Activated CD4-positive, alpha-beta memory T cell treated with anti-CD3 and anti-CD28 coated beads for 36 hours (primary cell): Measurements from ENCODE around the gene ODAD4. TPM values are rescaled to one million over a fixed set of nuclear protein-coding genes. Genes with fewer than 3 reads are reported as not detected.

Source experiments
- CTCF ChIA-PET: fragments of 350-600 bp; sonication (Branson Sonifier 250); formaldehyde crosslinking; loops from one replicate; lab custom pipeline; 2021; ENCODE audit warnings: antibody characterized with exemption, inconsistent platforms; lab: Charles Lee
- POLR2A ChIA-PET: fragments of 350-600 bp; sonication (Branson Sonifier 250); formaldehyde crosslinking; loops from one replicate; lab custom pipeline; 2021; ENCODE audit warnings: antibody characterized with exemption; lab: Charles Lee
- DNase-seq: peaks from one replicate; pipeline ENCODE4 v3.0.0-alpha.2; 2020
- H3K27ac Mint-ChIP-seq: one replicate; pipeline ENCODE4 v1.8.0; 2021; ENCODE audit warnings: mixed read lengths
- H3K27me3 Mint-ChIP-seq: one replicate; pipeline ENCODE4 v1.8.0; 2021; ENCODE audit warnings: mixed read lengths
- H3K36me3 Mint-ChIP-seq: one replicate; pipeline ENCODE4 v1.8.0; 2021; ENCODE audit warnings: mixed read lengths
- H3K4me1 Mint-ChIP-seq: one replicate; pipeline ENCODE4 v1.8.0; 2021; ENCODE audit warnings: low read depth, mixed read lengths
- H3K4me3 Mint-ChIP-seq: one replicate; pipeline ENCODE4 v1.8.0; 2021; ENCODE audit warnings: mild to moderate bottlenecking, mixed read lengths
- H3K9me3 Mint-ChIP-seq: one replicate; pipeline ENCODE4 v1.8.0; 2021; ENCODE audit warnings: mixed read lengths
- intact Hi-C: fragments of 100-400 bp; cut with micrococcal nuclease; formaldehyde crosslinking; loops from one replicate; pipeline ENCODE4 v1.15.1; 2023
- total RNA-seq, 2 experiments: library from RNA; stranded (reverse); gene quantifications; one replicate each; pipeline ENCODE4 v1.2.3, GENCODE V29; 2021

The ODAD4 gene
- total RNA-seq, 2 experiments from 2014 or later: 0.77 to 1.4 TPM

DNA sequence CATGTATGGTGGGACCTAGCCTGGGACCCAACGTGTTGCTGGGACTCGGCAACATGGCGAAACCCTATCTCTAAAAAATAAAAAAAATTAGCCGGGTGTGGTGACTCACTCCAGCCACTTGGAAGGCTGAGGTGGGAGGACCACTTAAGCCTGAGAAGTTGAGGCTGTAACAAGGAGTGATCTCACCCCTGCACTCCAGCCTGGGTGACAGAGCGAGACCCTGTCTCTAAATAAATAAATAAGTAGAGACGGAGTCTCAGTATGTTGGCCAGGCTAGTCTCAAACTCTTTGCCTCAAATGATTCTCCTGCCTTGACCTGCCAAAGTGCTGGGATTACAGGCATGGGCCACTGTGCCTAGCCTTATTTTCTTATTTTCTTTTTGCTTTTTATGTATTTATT, 26.1 kb downstream of the ODAD4 start:
- Mint-ChIP-seq H3K27ac (no peak overlapping the region), H3K27me3 (no peaks in the 10 kb centered on the region), H3K4me3 (no peak overlapping the region), H3K9me3 (no peaks in the 10 kb centered on the region), H3K4me1 (no peaks in the 10 kb centered on the region), H3K36me3 (no peaks in the 10 kb centered on the region)
- intact Hi-C loops: no loop called here
- no peak for DNase-seq
- ChIA-PET POLR2A (no interaction called here), CTCF (no interaction called here)

- Mint-ChIP-seq H3K36me3 (no peaks in the 10 kb centered on the region), H3K27me3 (no peaks in the 10 kb centered on the region), H3K4me1 (no peaks in the 10 kb centered on the region), H3K4me3 (no peak overlapping the region), H3K27ac (no peak overlapping the region), H3K9me3 (no peaks in the 10 kb centered on the region)
- POLR2A ChIA-PET: no interaction called here
- CTCF ChIA-PET: no interaction called here
- intact Hi-C loops: no loop called here
- DNase-seq: no peak
Observed at GRCh38 chr17:41957031-41957868, 26.8 kb downstream of the ODAD4 start.

DNA sequence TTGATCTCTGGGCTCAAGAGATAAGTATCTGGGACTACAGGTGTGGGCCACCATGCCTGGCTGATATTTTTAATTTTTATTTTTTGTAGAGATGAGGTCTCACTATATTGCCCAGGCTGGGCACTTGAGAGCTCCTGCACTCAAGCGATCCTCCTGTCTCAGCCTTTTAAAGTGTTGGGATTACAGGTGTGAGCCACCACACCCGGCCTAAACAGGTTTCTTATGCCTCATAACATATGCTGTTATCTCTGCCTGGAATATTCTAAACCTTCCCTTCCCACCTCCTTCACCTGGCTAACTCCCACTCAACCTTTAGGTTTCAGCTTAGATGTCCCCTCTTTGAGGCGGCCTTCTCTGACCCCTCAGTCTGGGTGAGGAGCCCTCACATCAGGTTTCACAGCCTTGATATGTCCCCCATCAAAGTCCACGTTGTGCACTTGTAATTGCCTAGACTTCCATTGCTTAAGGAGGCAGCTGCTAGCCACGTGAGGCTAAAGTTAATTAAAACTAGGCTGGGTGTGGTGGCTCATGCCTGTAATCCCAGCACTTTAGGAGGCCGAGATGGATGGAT, 27.5 kb downstream of the ODAD4 start:
- no peaks in the 10 kb centered on the region for H3K9me3 Mint-ChIP-seq
- CTCF ChIA-PET: interaction anchor here (0.7 kb wide), 1 partner anchor 111 kb away, joined by 3 read pairs; no protein-coding TSS in a partner anchor
- no peaks in the 10 kb centered on the region for H3K36me3 Mint-ChIP-seq
- no peak overlapping the region for H3K27ac Mint-ChIP-seq
- no peak overlapping the region for H3K4me3 Mint-ChIP-seq
- H3K4me1 Mint-ChIP-seq: no peaks in the 10 kb centered on the region
- no peak for DNase-seq
- POLR2A ChIA-PET: no interaction called here
- intact Hi-C loops: no loop called here
- no peaks in the 10 kb centered on the region for H3K27me3 Mint-ChIP-seq

DNA sequence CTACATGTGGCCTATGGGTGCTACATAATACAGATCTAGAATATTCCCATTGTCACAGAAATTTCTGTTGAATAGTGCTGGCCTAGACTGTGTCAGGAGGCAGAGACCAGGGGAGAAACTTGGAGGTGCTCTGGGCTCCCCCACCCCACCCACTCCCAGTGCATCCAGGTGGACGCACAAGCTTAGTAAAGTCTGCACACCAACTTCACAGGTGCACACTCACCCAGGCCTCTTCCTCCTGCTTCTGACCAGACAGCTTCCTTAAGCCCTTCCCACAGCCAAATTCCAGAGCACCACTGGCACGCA, 28.6 kb downstream of the ODAD4 start:
- no peak overlapping the region for H3K4me3 Mint-ChIP-seq
- DNase-seq: no peak
- H3K27ac Mint-ChIP-seq: no peak overlapping the region
- no peaks in the 10 kb centered on the region for H3K27me3 Mint-ChIP-seq
- ChIA-PET POLR2A (interaction anchor here (1.5 kb wide), 1 partner anchor 148 kb away, joined by 3 read pairs; the partner anchor contains the start of gene P3H4), CTCF (interaction anchor here (1.2 kb wide), 1 partner anchor 107 kb away, joined by 3 read pairs; no protein-coding TSS in a partner anchor)
- intact Hi-C loops: no loop called here
- H3K36me3 Mint-ChIP-seq: no peaks in the 10 kb centered on the region
- no peaks in the 10 kb centered on the region for H3K4me1 Mint-ChIP-seq
- no peaks in the 10 kb centered on the region for H3K9me3 Mint-ChIP-seq

DNA sequence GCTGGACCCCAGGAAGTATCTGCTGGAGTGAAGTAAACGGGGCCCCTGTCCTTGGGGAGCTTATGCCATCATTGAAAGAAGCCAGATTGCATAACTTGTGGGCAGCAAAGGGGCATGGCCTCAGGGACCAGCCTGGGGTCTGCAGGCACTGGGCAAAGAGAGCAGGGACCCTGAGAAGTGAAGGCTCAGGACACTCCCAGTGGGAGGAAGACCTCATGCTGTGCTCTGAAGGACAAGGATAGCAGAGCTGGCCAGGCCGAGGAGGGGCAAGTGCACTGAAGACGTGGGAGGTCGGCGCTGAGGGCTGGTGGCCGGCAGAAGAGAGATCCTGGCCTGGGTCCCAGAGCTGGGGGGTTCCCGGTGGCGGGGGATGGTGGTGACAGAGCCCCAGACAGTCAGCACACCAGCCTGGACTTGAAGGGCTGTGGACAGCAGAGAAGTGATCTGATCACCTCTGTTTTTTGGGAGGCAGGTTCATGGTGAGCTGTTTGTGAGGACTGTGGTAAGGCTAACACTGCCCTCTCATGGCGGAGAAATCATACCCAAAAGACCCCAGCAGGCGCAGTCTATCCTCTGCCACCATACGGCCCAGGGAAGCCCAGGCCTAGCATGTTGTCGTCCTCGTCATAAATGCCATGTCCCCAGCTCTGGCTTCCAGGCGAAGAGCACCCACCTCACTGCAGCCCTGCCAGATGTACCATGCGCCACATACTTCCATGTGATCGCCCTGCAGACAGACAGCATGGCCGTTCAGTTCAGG, 29.1 kb downstream of the ODAD4 start:
- Mint-ChIP-seq H3K36me3 (no peaks in the 10 kb centered on the region), H3K4me3 (no peak overlapping the region), H3K4me1 (no peaks in the 10 kb centered on the region), H3K27me3 (no peaks in the 10 kb centered on the region), H3K27ac (no peak overlapping the region), H3K9me3 (no peaks in the 10 kb centered on the region)
- DNase-seq: peak; percentile 22
- CTCF ChIA-PET: interaction anchor here (1.2 to 1.5 kb wide), 3 partner anchors 25 to 159 kb away, joined by 3 read pairs; no protein-coding TSS in a partner anchor
- POLR2A ChIA-PET: interaction anchor here (1.5 kb wide), 1 partner anchor 148 kb away, joined by 3 read pairs; the partner anchor contains the start of gene P3H4
- intact Hi-C loops: no loop called here

DNA sequence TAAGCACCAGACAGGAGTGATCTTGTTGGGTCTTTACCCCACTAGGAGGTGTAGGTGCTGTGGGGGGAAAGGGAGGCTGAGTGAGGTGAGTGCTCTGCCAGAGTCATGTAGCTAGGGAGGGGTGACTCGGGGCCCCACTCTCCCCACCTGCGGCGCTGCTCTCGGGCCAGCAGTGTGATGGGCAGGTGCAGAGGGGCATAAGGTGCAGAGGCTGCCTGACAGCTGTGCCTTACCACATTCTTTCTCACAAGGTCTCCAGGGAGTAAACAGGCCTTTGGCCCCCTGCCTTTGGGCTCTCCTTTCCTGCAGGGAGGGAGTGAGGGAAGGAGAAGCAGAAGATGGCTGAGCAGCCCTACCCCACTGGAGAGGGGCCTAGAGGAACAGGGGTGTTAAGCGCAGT, 31.7 kb downstream of the ODAD4 start:
- H3K36me3 Mint-ChIP-seq: no peaks in the 10 kb centered on the region
- H3K27ac Mint-ChIP-seq: no peak overlapping the region
- intact Hi-C loops: no loop called here
- POLR2A ChIA-PET: no interaction called here
- DNase-seq: no peak
- no peaks in the 10 kb centered on the region for H3K27me3 Mint-ChIP-seq
- CTCF ChIA-PET: interaction anchor here (0.6 to 4.8 kb wide), 6 partner anchors 26 to 156 kb away, joined by 3 to 43 read pairs (median 4); partner anchors contain the start of gene DHX58
- H3K9me3 Mint-ChIP-seq: no peaks in the 10 kb centered on the region
- H3K4me3 Mint-ChIP-seq: no peak overlapping the region
- peaks cover 14% of the 10 kb centered on the region for H3K4me1 Mint-ChIP-seq

- CTCF ChIA-PET: interaction anchor here (0.6 to 6.0 kb wide), 26 partner anchors 9 to 539 kb away, joined by 3 to 58 read pairs (median 4); partner anchors contain the start of genes DHX58, DNAJC7 and ODAD4
- no peak overlapping the region for H3K27ac Mint-ChIP-seq
- DNase-seq: peak; percentile 80
- no peaks in the 10 kb centered on the region for H3K9me3 Mint-ChIP-seq
- no peaks in the 10 kb centered on the region for H3K27me3 Mint-ChIP-seq
- POLR2A ChIA-PET: interaction anchor here (0.9 to 1.7 kb wide), 2 partner anchors 12 to 55 kb away, joined by 3 to 4 read pairs; partner anchors contain the start of gene DNAJC7
- intact Hi-C loops: loop anchor here (1.0 kb wide), 1 partner anchor 153 kb away; no protein-coding TSS in a partner anchor
- peaks cover 2% of the 10 kb centered on the region for H3K36me3 Mint-ChIP-seq
- H3K4me1 Mint-ChIP-seq: peaks cover 21% of the 10 kb centered on the region
- H3K4me3 Mint-ChIP-seq: no peak overlapping the region
Observed at GRCh38 chr17:41962768-41963434, 32.5 kb downstream of the ODAD4 start.

DNA sequence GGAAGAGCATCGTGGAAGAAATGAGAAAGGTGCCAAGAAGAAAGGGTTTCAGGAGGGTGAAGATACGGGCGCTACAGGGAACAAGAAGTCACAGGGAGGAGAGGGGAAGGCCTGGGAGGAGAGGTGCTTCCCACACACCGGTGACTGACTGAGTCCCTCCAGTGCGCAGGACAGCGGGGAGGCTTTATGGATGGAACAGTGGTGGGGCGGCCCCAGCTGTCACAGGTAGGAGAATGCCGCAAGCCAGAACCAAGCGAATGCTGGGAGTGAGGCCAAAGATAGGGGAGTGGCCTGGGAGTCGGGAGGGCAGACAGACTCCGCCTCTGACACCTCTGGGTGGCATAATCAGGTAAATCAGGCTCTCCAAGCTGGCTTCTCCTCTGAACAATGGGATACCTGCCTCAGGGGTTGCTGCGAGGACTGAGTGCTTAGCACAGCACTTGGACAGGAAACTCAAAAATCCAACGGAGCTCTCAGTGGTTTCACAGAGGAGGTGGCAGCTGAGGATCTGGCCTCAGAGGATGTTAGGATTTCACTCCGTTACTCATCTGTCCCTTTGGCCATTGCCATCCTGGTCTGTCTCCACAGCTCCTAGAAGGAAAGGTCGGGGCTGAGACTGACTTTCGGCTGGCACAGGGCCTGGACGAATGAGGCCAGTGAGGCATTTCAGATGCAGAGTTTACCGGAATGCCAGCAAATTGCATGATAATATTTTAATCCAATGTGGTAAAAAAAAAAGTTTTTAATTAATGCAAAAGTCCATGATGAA, 35.5 kb downstream of the ODAD4 start:
- intact Hi-C loops: loop anchor here (2.0 to 5.0 kb wide), 5 partner anchors 35 to 189 kb away; partner anchors contain the start of genes ACLY, DNAJC7, ODAD4 and RAB5C
- POLR2A ChIA-PET: interaction anchor here (0.6 to 4.0 kb wide), 14 partner anchors 35 to 276 kb away, joined by 3 to 33 read pairs (median 4); partner anchors contain the start of genes ACLY, DHX58, DNAJC7 and NKIRAS2
- H3K4me3 Mint-ChIP-seq: peak overlapping the region; percentile 78

DNA sequence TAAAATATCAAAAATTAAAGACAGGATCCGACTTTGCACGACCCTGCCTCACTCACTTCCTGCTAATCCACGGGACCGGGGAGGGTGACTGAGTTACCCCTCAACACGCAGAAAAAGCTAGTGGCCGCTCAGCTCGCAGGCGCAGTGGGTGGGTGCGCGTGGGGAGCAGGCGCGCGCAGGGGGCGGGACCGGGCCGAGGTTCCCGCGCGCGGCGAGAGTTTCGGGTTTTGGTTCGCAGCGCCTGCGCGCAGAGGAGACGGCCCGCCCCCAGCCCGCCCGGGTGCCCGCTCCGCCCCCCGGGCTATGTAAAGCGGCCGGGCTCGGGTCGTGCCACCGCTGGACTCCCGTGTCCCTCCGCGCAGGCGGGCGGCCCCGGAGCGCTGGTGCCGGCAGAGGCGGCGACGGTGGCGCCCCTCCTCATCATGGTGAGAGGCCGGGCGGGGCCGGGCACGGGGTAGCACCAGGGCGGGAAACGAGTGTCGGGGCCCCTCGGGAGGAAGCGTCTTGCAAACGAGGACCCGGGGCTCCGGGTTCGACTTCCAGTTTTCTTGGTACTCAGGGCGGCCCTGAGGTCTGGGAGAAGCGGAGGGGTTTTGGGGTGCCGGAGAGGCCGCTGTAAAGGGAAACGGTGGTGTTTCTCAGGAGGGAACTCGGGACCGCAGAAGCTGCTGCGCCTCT, 36.2 kb downstream of the ODAD4 start, which contains the start of gene CNP:
Gene CNP (plus strand): TSS at position 333 of the 678 bp plus-strand sequence. CDS start 90 bp downstream, at position 423.
- CTCF ChIA-PET: interaction anchor here (0.7 to 6.0 kb wide), 13 partner anchors 34 to 271 kb away, joined by 3 to 58 read pairs (median 5); partner anchors contain the start of genes DHX58, DNAJC7, KCNH4 and NKIRAS2
- Mint-ChIP-seq H3K4me1 (peaks cover 40% of the 10 kb centered on the region), H3K9me3 (no peaks in the 10 kb centered on the region), H3K4me3 (peak within 1 kb of the TSS; percentile 78), H3K27me3 (no peaks in the 10 kb centered on the region), H3K36me3 (peaks cover 16% of the 10 kb centered on the region), H3K27ac (peak within 1 kb of the TSS; percentile 83)
- intact Hi-C loops: loop anchor here (2.0 to 5.0 kb wide), 5 partner anchors 36 to 188 kb away; partner anchors contain the start of genes ACLY, DNAJC7, ODAD4 and RAB5C
- peak; percentile 93 for DNase-seq
- POLR2A ChIA-PET: interaction anchor here (0.7 to 4.0 kb wide), 13 partner anchors 36 to 217 kb away, joined by 3 to 33 read pairs (median 4); partner anchors contain the start of genes ACLY, DHX58, DNAJC7 and KLHL11

More for the DNA sequence above, 35.5 kb downstream of the ODAD4 start:
- Mint-ChIP-seq H3K4me1 (peaks cover 37% of the 10 kb centered on the region), H3K36me3 (peaks cover 13% of the 10 kb centered on the region), H3K27ac (peak overlapping the region; percentile 64), H3K27me3 (no peaks in the 10 kb centered on the region), H3K9me3 (no peaks in the 10 kb centered on the region)
- CTCF ChIA-PET: interaction anchor here (0.5 to 6.0 kb wide), 20 partner anchors 33 to 270 kb away, joined by 3 to 58 read pairs (median 4); partner anchors contain the start of genes DHX58, DNAJC7, KCNH4 and NKIRAS2
- DNase-seq: peak; percentile 84
